Endometrial microvascular endothelial cells (primary cell): ENCODE data around the gene FKBP10. TPM values are rescaled to one million over a fixed set of nuclear protein-coding genes. Genes with fewer than 3 reads are reported as not detected.
"Not testable (repeated sequence)": the region's sequence is repeated elsewhere in the genome, so short reads cannot be mapped to it uniquely, and the experiment has no call there.

Experiments
- in situ Hi-C: cut with HindIII; loops from 2 replicates; pipeline ENCODE4 v1.10.0; 2017; ENCODE audit warnings: low sequenced_read_pairs, low pct_unique_long_range_greater_than_20kb; ENCODE audit errors: inconsistent ontology term
- total RNA-seq: library from RNA; depleted of rRNA; stranded (reverse); fragments of >200 nt; gene quantifications from one replicate; pipeline ENCODE4 v1.2.3, GENCODE V29; 2015; ENCODE audit errors: inconsistent ontology term

FKBP10 gene
- total RNA-seq, 1 donor from 2014 or later: 166 TPM

DNA sequence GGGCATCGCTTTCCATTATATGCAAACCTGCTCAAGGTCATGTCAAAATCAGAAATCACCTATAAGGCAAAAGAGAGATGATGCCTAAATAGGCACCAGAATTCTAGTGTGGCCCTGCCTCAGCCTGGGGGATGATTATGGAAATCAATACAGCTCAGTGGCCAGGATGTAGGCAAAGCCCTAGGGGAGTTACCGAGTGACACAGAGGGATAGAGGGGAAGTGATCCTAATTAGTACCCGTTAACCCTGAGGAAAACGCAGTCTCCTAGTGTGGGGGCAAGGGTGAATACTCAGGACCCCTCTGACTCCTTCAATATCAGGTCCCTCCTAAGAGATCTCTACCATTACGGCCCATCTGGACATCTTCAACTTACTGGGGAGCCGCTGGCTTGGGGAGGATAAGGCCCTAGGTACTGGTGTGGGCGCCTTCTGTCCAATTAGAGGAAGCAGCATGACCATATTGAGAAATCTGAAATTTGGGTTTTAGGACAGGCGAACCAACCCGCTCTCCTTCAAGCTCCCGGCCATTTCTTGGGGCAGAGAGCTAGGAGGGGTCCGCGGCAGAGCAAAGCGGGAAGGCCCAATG lies 22.5 kb downstream of the FKBP10 start:
- in situ Hi-C loops: no loop called here

GRCh38 chr17:41835800-41836549 lies 23.2 kb downstream of the FKBP10 start, which contains the start of gene NT5C3B:
Gene NT5C3B (minus strand): TSS chr17:41836232. CDS start chr17:41836193, 39 bp downstream.
- in situ Hi-C loops: no loop called here

DNA sequence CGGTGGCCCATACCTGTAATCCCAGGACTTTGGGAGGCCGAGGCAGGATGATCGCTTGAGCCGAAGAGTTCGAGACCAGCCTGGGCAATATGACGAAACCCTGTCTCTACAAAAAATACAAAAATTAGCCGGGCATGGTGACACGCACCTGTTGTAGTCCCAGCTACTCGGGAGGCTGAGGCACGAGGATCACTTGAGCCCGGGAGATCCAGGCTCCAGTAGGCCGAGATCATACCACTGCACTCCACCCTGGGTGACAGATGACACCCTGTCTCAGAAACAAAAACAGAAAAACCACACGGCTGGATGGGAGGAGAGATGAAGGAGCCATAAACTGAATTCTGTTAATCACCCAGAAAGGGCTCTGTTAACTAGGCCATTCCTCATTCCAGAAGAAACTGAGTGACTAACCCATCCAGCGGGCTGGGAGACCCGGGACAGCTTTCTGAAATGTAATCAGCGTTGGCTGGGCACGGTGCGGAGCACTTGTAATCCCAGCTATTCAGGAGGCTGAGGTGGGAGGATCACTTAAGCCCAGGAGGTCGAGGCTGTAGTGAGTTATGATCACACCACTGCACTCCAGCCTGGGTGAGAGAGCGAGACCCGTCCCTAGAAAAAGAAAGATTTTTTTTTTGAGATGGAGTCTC lies 23.9 kb downstream of the FKBP10 start:
- in situ Hi-C loops: no loop called here

DNA sequence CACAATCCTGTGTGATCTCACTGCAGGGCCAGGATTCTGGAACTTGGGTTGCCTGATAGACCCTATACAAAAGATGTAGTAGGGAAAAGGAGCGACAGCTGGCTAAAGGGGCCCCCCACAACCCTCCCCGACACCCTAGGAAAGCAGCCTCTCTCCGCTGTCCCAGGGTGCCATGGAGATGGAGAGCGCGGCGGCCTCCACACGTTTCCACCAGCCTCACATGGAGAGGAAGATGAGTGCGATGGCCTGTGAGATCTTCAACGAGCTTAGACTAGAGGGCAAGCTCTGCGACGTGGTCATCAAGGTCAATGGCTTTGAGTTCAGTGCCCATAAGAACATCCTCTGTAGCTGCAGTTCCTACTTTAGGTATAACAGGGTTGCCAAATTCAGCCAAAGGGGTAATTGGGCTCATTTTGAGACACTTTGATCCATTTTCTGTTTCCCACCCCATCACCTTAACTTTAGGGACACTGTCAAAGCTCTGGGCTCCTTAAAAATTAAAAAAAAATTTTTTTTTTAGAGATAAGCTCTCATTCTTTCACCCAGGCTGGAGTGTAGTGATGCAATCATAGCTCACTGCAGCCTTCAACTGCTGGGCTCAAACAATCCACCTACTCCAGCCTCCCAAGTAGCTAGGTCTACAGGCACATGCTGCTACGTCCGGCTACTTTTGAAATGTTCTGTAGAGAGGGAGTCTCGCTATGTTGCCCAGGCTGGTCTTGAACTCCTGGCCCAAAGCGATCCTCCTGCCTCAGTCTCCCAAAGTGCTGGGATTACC lies 25.1 kb downstream of the FKBP10 start, which contains the start of gene KLHL10:
Gene KLHL10, plus strand, starts transcription at position 65 of the 778 bp plus-strand sequence. Its CDS starts 108 bp downstream, at position 173.
- in situ Hi-C loops: no loop called here

DNA sequence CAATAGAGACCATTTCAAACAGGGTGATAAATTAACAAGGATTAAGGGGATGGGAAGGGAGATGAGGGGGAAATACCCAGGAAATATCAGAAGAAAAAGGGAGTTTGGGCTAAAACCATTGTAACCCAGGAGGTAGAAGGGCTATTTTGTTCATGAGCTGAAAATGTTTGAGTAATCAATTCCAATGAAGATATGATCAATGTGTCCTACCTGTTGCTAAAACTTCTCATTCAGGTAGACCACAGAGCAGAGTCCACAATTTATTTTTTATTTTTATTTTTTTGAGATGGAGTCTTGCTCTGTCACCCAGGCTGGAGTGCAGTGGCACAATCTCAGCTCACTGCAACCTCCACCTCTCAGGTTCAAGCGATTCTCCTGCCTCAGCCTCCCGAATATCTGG lies 26.6 kb downstream of the FKBP10 start:
- in situ Hi-C loops: not testable (repeated sequence)

- in situ Hi-C loops: not testable (repeated sequence)
These were observed 28.0 kb downstream of the FKBP10 start for GRCh38 chr17:41840781-41841180.

DNA sequence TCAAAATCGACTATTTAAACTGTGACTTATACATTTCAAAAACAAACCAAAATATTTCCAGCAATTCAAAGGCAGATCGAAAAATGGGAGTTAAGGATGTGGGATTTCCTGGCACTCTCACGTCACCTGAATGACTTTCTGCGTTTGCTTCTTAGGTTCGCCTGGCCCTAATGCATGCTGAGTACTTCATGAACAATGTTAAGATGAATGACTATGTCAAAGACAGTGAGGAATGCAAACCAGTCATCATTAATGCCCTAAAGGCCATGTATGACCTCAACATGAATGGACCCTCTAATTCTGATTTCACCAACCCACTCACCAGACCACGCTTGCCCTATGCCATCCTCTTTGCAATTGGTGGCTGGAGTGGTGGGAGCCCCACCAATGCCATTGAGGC lies 32.2 kb downstream of the FKBP10 start:
- in situ Hi-C loops: no loop called here

- in situ Hi-C loops: no loop called here
These were observed 36.0 kb downstream of the FKBP10 start for GRCh38 chr17:41848788-41849187.

DNA sequence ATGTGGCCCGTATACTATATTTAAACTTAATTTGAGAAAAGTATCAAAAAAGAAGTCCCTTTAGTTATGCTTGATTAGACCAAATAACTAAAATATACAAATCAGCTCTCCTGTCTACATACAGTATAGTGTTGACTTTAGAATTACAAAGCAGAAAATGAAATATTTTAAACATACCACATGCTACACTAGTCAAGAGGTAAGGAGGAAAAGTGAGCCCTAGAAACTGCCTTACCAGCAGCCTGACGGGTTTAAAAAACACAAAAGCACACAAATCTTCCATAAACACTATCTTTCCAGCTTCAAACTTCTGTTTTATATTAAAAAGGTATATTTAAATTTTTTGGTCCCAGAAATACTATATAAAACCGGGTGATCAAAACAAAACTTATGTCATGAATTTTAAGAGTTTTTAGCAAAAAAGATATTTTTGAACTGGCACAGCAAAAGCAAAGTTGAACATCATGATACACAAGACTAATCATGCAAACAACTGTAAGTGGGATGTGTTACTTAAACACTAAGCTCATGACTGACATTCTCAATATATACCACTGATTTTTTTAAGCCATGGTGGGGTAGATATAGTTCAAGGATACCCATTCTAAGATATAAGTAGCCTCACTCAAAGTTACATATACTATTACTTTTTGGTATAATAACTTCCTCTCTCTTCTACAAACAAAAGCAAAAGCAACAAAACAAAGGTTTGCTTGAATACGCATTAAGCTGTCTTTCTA lies 36.6 kb downstream of the FKBP10 start:
- in situ Hi-C loops: no loop called here

DNA sequence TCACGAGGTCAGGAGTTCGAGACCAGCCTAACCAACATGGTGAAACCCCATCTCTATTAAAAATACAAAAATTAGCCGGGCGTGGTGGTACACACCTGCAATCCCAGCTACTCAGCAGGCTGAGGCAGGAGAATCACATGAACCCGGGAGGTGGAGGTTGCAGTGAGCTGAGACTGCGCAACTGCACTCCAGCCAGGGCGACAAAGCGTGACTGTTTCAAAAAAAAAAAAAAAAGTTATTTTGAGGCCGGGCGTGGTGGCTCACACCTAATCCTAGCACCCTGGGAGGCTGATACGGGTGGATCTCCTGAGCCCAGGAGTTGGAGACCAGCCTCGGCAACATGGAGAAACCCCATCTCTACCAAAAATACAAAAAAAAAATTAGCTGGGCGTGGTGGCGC lies 38.6 kb downstream of the FKBP10 start:
- in situ Hi-C loops: not testable (repeated sequence)

- in situ Hi-C loops: no loop called here
These were observed 47.6 kb downstream of the FKBP10 start for GRCh38 chr17:41860254-41860931.

DNA sequence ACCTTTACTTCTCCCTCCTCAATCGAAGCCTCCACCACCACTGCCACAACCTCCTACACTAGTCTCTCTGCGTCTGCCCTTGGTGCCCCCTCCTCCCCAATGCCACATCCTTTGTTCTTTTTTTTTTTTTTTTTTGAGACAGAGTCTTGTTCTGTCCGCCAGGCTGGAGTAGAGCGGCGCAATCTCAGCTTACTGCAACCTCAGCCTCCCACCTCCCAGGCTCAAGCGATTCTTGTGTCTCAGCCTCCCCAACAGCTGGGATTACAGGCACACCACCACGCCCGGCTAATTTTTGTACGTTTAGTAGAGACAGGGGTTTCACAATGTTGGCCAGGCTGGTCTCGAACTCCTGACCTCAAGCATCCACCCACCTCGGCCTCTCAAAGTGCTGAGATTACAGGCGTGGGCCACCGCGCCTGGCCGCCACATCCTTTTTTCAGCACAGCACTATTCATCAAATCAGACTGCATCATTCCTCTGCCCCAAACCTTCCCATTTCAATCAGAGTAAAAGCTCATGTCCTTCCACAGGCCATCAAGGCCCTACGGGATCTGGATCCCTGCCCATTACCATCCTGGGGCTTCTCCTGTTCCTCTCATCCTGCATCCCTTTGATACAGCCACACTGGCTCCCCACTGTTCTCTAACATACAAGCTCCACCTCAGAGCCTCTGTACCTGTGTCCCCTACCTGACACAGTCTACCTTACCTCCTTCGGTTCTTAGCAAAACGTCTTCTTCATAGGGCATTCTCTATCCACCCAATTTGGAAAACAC lies 50.5 kb downstream of the FKBP10 start:
- in situ Hi-C loops: no loop called here

GRCh38 chr17:41864498-41864835 lies 51.7 kb downstream of the FKBP10 start:
- in situ Hi-C loops: no loop called here

GRCh38 chr17:41864836-41865595 lies 52.2 kb downstream of the FKBP10 start, which contains the start of gene KLHL11:
Gene KLHL11 (minus strand): TSS chr17:41865423. CDS start chr17:41865370, 53 bp downstream.
- in situ Hi-C loops: no loop called here

DNA sequence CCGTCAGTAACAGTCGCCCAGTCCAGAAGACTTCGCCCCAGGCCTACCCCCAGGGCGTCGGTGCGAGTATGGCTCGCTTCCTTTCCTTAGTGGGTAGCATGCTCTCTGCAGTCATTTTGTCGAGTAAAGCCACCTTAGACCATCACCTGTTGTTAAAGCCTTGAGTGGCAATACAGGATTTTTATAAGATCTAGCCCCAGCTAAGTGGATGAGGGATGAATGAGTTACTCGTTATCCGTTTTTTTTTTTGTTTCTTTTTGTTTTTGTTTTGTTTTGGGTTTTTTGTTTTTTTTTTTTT lies 52.7 kb downstream of the FKBP10 start:
- in situ Hi-C loops: no loop called here

GRCh38 chr17:41868568-41868967 lies 55.8 kb downstream of the FKBP10 start:
- in situ Hi-C loops: no loop called here

DNA sequence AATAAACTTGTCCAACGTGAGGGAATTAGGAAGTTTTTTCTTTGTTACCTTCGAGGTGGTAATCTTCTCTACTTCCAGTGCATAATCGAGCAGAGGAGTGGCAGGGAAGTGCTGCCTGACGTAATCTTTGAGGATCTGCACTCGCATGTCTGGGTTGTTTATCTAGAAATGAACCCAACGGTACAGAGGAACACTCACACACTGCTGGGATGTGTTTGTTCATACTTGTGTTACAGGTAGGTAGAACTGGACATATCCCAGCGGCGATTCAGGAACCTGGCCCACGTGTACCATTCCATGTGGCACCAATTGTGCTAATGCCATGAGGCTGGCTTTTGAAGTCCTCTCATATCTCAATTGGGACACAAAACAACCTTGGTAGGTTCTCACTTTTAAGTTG lies 56.6 kb downstream of the FKBP10 start:
- in situ Hi-C loops: no loop called here
